HG02973 (cell line): ENCODE measurements around the gene LELP1.
"Not testable (repeated sequence)": the region's sequence is repeated elsewhere in the genome, so short reads cannot be mapped to it uniquely, and the experiment has no call there.

Source experiments
- ATAC-seq: cut with Tn5 transposase; IDR thresholded peaks from one replicate; pipeline ENCODE4 v1.9.1; 2021; ENCODE audit warnings: moderate library complexity; ENCODE audit not compliant: unreplicated experiment

Gene LELP1

DNA sequence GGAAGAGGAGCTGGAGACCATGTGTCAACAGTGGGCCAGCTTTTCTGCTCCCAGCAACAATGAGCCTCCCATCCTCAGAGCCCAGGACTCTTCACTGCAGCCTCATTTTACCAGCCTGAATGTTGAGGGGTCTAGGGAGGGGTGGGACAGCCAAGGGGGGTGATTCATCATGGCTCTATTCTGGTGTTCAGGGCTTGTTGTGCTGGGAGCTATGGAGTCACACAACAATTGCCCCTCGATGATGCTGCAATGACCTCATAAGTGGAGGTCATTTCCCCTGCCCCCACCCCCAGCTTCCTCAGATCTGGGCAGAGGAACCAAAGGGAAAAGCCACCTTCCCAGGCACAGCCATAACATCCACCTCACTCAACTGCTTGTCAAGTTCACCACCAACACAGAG, at the start of gene LELP1:
Gene LELP1, plus strand, starts transcription at position 301 of the 400 bp plus-strand sequence. CDS start 1,278 bp downstream, outside the sequence.
- no peak for ATAC-seq

DNA sequence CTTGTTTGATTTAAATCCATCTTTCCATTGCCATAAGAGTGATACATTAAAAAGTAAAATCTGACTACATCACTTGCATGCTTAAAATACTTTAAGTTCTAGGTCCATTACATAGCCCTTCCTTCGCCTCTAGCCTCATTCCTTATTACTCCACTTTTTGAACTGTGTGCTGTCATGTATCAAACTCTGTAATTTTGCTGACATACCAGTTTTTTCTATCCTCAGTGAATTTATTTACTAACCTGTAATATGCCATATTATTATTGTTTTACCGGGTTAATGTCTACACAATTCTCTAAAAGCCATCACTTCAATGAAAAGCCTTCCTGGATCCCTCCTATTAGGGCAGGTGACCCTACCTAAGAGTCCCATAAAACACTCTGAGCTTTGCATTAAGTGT, 47.7 kb upstream of the LELP1 start:
- ATAC-seq: no peak

DNA sequence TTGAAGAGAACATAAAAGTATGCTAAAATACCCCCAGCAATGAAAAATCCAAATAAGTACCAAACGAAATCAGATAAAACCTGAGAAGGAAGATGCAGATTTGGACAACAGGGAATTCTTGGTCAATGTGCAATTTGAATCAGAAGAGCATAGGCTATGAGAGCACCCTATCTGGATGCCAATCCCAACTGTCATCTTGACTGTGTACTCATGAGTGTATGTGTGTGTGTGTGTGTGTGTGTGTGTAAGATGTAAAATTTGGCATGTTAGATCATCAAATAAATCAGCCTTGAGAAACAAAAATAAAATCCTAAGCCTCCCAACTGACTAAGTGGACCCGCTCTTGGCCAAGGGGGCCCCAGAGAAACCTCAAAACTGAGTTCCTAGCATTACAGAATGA, 34.5 kb upstream of the LELP1 start:
- ATAC-seq: no peak

DNA sequence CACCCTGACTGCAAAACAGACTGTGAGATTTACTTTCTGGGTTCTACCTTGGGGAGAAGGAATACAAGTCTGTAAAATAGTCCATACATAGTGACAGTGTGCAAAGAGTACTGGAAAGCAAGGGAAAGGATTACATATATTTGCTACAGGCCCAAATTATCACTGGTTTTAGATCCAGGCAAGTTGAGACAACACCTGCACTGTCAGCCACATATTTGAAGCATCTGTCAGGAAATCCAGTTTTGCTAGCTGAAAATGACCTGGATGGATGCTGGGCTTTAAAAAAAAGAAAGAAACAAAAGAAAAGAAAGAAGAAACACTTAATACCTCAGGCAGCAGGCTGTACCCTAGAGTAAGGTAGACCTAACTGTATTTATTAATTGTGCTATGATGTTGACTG, 28.6 kb upstream of the LELP1 start:
- ATAC-seq: no peak

DNA sequence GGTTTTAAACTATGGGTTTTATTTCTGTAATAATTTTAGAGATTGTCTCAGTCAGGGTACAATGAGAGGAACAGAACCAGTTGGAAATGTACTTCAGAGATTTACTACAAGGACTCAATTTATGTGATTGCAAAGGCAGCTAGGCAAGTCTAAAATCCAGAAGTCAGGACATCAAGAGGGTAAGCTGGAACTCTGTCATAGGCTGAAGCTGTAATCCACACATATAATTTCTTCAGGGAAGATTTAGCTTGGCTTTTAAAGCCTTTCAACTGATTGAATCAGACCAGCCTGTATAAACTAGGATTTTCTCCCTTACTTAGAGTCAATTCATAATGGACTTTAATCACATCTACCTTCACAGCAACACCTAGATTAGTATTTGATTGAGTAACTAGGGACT, 24.3 kb upstream of the LELP1 start:
- ATAC-seq: no peak

DNA sequence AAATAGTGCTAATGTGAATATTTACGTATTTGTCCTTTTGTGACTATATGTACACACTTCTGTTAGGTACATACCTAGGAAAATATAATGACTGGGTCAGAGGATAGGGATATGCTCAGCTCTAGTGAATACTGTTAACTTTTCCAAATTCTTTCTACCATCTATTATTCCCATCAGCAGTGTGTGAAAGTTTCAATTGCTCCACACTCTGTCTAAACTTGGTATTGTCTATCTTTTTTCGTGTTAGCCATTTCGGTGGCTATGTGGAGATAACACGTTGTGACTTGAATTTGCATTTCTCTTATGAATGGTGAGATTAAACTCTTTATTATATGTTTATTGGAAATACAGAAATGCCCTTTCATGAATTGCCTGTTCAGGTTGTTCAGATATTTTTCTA, 22.7 kb upstream of the LELP1 start:
- ATAC-seq: no peak

DNA sequence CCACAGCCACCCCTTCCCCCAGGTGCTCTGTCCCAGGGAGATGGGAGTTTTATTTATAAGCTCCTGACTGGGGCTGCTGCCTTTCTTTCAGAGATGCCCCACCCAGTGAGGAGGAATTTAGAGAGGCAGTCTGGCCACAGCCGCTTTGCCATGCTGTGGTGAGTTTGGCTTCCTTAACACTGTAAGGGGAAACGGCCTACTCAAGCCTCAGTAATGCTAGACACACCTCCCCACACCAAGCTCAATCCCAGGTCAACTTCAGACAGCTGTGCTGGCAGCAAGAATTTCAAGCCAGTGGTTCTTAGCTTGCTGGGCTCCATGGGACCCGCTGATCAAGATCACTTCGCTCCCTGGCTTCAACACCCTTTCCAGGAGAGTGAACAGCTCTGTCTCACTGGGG, 14.9 kb upstream of the LELP1 start:
- ATAC-seq: not testable (repeated sequence)

DNA sequence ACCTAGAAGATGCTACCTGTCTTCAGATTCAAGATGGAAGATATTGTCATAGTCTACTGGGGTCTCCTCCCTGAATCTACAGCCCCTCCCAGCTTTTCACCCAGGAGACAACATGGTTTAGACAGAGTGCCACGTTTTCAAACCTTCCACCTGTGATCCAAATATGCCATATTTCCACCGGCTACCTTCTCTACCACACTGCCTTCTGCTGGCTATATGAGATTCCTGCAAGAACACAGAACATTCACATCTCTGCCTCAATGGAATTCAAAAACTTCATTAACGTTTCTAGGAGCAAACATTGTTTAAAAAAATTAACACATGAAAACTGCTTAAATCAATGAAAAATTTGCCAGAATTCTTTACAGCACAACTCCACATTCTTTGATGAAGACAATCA, 12.9 kb upstream of the LELP1 start:
- no peak for ATAC-seq

DNA sequence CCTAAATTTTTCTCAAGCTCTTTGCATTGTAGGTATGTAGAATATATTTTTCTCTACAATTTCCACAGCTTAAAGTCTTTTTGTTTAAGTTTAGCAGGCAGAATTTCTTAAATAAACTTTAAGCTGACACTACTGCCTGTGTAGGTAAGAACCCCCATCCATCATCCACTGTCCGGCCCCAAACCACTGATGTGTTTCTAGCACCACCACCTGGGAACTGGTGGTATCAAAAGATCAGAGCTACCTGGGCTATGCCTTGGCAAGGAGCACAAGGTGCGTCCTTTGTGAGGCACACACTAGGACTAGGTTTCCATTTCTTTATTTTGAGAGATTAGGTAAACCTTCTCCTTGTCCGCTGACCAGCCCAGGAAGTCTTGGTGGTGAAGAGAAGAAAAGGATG, 10.5 kb upstream of the LELP1 start:
- ATAC-seq: no peak

DNA sequence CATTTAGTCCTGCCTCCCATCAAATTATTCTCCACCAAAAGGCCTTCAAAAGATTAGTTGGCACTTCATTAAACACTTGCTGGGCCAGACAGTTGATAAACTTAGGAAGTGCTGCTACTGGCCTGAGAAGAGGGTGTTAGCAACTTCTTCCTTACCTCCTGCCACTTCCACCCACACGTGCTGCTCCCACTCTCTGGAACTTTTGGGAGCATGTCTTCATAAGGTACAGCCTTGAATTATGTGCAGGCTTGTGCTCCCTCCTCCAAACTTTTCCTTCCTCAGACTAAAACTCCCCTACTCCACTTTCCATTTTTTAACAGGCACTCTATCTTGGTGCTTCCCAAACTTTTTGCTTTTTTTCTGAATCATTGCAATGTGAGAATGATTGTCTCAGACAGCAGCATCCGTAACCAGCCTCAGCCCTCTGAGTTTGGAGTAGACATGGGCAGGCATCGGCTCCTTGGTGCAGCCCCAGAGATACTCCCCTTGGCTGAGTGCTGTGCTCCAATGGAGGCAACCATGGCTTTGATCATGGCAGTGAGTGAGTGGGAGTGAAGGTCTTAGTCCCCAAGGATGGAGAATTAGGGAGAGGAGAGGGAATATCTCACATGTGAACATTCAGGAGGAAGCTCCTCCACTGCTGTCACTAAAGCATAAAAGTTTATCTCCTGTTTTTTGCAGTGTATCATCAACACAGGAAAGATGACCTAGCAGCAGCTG, 8.7 kb upstream of the LELP1 start:
- ATAC-seq: no peak

DNA sequence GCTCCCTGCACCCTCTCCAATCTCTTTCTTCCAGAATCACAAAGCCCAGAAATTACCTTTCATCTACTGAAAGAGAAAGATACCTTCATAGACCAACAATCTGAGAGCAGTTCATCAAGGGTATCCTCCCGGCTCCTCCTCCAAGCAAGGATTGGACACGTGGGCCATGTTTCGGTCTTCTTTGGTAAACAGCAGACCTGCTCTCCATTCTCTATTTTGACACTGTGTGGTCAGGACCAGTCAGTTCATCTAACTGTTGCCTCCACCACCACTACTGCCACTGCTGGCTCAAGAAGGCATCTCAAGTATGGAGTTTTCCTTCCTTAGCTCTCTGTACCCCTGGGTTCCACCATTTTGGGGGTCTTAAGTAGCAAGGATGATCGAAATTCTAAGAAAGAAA, 8.0 kb upstream of the LELP1 start:
- no peak for ATAC-seq

DNA sequence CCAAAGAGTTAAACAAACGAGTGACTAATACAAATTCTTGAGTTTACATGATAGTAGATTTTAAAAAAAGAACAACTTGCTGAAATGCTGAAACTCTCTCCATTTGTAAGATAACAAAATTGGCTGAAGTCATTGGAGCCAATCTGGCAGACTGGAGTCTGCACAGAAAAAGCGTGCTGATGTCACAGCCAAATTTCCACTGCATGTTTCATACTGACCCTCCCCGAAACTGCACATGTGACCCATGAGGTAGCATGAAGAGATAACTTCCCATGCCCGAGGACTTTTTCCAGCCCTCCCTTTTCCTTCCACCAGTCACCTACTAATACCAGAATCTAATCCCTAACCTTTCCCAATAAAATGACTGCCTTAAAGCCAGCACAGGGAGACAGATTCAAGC, 1.2 kb upstream of the LELP1 start:
- no peak for ATAC-seq

DNA sequence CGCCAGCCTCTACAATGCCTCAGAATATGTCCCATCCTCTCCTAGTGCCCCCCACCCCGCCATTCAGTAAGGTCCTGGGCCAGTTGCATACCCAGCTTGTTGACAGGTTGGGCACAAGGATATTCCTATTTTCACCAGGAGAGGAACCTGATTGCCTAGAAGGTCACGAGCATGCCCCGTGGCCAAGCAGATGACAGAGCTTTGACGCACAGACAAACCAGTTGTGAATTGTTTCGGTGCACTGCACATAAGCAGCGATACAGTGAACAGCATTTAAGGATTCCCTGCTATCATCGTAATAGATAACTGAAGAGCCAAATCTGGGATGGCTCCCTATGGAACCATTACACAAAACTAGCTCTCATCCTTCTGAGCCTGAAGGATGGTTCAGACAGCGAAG, 3.4 kb downstream of the LELP1 start:
- ATAC-seq: no peak

DNA sequence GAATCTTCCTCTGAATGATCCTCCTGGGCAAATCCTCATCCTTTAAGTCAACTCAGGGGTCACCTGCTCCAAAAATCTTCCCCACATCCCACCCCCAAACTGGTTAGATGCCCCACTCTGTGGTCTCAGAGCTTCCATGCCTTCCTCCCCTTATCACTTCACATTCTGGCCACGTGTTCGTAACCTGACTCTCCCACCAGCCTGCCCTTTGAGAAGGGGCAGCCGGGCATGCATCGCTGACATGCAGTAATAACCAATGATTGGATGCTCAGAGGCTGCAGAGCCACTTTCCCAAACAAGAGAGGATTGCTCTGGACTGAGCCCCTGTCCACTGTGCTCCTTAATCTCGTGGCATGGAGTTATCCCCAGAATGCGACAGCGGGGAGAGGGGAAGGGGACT, 7.0 kb downstream of the LELP1 start:
- ATAC-seq: no peak

DNA sequence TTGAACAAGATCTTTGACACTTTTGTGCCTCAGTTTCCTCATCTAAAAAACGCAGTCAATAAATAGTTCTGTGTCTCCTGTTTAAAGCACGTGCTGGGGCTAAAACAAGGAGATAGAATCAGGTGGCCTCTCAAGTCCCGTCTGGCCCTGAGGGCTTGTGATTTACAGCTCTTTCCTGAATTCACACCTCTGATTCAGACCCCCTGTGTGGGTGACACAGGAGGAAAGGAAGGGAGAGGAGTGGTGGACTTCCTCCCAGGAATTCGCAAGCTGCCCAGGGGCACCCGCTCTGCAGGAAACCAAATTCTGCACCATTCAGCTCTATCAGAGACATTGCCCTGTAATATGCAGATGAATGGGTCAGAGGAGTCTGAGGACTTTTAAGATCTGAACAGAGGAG, 9.0 kb downstream of the LELP1 start:
- ATAC-seq: no peak

DNA sequence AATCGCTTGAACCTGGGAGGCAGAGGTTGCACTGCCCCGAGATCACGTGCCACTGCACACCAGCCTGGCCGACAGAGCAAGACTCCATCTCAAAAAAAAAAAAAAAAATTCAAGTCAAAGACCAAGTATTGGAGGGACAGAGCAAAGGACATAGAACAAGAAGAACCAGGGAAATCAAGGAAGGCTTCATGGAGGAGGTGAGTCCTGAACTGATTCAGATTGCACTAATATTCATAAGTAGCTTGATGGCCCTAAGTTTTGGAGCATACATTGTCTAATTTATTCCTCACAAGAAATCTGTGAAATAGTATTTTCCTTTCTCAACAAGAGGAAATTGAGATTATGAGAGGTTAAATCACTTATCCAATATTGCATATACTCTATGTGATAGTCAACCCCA, 10.3 kb downstream of the LELP1 start:
- ATAC-seq: no peak

DNA sequence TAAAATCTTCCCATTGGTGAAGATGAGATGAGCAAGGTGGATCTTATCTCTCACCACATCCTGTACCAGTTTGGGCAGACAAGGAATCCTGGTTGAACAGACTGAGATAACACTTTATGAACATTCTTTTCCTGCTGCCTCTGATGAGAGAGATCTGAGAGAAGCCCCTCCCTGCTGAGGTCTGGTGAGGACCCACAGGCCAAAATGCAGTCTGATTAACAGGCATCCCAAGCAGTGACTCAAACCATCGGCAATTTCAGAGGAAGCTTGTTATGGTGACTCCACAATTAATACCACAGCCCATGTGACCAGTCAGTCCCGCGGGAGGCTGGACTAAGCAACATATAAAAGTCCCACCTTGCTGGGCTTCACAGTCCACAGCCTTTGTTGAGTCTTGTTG, 14.0 kb downstream of the LELP1 start, which contains the start of gene PRR9:
Gene PRR9, plus strand, starts transcription at position 373 of the 400 bp plus-strand sequence. CDS start 561 bp downstream, outside the sequence.
- ATAC-seq: no peak

DNA sequence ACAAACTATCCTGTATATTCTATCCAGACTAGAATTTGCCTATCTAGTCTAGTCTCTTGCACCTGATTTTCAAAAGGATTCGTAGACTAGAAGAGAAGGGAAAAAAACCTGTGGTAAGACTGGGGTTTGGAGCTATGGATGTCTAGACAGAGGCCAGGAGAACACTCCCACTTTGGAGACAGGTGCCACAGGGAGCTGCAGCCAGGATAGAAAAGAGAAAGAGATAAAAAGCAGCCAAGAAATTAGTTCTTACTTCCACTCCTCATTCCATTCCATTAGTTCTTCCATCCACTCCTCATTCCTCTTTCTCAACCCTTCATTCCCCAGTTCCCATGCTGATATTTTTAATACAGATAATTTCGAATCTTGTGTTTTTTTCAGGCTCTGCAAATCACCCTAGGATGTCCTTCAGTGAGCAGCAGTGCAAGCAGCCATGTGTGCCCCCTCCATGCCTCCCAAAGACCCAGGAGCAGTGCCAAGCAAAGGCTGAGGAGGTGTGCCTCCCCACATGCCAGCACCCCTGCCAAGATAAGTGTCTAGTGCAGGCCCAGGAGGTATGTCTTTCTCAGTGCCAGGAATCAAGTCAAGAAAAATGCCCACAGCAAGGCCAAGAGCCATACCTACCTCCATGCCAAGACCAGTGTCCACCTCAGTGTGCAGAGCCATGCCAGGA, 14.7 kb downstream of the LELP1 start:
- no peak for ATAC-seq

DNA sequence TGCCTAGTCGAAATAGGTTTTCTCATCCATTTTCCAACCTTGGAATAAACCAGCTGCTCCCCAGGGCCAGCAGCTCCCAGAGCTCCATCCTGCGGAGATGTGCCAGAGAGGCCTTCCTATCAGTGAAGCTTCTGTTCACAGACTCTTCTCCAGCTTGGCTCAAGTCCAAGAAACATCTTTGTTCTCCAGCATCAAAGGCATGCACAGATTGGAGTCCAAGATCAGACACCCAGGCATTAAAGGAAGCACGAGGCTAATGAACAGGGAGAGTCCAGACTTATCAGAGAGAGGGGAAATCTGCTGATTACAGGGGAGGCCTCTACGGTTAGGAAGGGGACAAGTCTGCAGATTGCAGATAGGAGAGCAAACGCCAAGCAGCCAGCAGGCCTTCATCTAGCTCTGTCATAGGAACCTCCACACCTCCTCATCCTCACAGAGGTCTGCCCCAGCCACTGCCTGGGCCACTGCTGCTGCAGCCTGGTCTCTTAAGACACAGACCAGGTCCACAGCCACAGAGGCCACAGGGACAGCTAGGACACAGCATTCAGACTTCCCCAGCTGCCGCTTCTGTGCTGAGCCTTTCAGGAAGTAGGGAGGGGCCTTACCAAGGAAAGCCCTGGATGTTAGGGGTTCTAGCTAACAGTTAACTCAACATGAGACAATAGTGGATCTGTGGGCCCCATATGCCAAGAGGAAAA, 17.5 kb downstream of the LELP1 start:
- no peak for ATAC-seq

DNA sequence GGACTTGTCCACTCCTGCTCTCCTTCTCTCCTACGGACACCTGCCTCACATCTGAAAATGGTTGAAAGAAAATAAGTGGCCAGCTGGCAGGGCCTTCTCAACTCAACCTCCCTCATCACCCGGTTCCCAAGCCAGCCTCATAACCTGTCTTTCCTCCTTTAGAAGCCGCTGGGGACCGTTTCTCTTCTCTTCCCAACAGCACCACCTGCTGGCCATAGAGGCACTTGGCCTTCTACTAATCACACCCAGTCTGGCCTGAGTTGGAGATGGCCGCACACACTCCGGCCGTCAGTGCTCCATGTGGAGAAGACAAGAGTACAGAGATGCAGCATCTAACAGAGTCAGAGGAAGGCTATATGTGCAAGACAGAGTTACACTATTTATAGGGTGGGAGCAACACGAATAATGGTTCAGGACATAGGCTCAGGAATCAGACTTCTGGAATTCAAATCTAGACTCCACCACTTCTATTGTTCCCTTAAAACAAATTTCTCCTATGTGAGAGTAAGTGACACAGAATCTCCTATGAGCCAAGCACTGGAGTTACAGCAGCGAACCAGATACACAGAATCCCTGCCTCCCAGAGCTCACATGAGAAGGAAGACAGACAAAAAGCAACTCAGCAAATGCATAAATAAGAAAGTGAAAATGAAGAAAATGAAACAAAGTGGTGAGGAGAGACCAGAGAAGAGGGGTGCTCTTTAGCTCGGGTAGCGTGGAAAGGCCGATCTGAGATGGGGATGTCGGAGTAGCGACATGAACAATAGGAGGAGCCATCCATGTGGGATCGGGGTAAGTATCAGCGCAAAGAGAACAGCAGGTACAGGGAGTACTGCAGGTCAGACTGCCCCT, 20.0 kb downstream of the LELP1 start:
- ATAC-seq: peak; percentile 77

DNA sequence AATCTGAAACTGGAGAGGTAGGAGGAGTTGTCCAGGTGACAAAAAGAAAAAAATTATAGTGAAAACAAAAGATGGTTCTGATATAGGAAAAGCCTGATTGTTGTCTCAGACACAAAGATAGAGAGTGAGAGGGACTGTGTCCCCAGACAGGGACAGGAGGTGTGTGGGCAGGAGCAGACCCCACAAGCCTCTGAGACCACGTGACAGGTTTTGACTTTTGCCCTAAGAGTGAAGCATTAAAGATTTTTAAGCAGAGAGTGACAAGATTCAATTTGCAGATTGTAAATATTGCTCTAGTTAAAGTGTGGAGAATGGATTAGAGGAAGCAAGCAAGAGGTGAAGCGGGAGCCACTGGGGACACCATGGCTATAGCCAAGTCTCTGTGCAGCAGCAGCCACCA, 24.6 kb downstream of the LELP1 start:
- no peak for ATAC-seq
